H1 (cell line): ENCODE data around the gene TUBB8. TPM values are rescaled to one million over a fixed set of nuclear protein-coding genes. Genes with fewer than 3 reads are reported as not detected.

Experiments
- CBX8 ChIP-seq: fragments of 300-800, 300-1000 bp; sonication (generic); IDR thresholded peaks from 2 replicates; pipeline ENCODE4 v1.7.1; 2016; ENCODE audit warnings: low read depth, low read length, borderline replicate concordance
- CHD7 ChIP-seq: fragments of 300-600 bp; sonication (generic); IDR thresholded peaks from 2 replicates; pipeline ENCODE4 v1.7.1; 2012; ENCODE audit warnings: low read length, moderate library complexity, mild to moderate bottlenecking, inconsistent platforms; ENCODE audit not compliant: insufficient replicate concordance
- SUZ12 ChIP-seq: fragments of 200-600 bp; sonication (generic); IDR thresholded peaks from 2 replicates; pipeline ENCODE4 v1.6.1; 2012; ENCODE audit warnings: mild to moderate bottlenecking, inconsistent platforms, low read length, moderate library complexity, mixed read lengths
- polyA plus RNA-seq, 7 experiments: library from polyadenylated mRNA; depleted of rRNA in 3 of 7; stranded (reverse) in 5 of 7; unstranded in 2 of 7; fragments of >200 nt in 5 of 7; fragments of 200-250 nt in 2 of 7; gene quantifications; 1 replicate in 5 of 7; 2 replicates in 1 of 7; 4 replicates in 1 of 7; pipeline versions ENCODE4 v1.2.1 to v1.2.3, GENCODE V29; 2011 to 2013; ENCODE audit warnings: missing spikeins in 2 of 7, mixed read lengths in 2 of 7
- total RNA-seq: library from RNA; stranded (reverse); fragmentation: NEBNext Ultra II Directional; extraction: Animal tissue kit (Norgen Biotek cat#: 25700); gene quantifications from 2 replicates; pipeline ENCODE4 v1.2.1, GENCODE V29; 2021

The TUBB8 gene
- total and polyA plus RNA-seq, 2 of the 8 experiments (the other 6 are each of a cell fraction or from before 2014, with no cell fraction given): 1.4 to 1.5 TPM

DNA sequence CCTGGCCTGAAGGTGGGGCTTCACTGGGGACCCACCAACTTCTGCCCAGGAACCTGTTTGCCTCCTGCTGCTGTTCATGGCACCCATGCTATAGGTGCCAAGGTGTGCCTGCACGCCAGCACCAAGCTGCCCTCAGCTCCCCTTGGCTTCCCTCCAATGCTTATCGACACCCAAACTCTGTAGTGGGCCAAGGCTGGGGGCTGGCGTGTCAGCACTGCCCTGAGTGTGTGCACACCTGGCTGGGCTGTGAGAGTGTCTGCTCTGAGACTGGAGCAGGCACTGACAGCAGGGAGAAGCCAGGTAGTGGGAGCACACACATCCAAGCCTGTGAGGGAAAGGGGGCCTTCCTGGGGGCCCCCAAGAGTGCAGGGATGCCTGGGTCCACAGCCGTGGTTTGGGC, 43.1 kb upstream of the TUBB8 start (continued):
- no peak for TF ChIP-seq CHD7
- TF ChIP-seq SUZ12: no peak
- no peak for TF ChIP-seq CBX8
